ENCODE data around the gene PATL2. TPM values are rescaled to one million over a fixed set of nuclear protein-coding genes. Genes with fewer than 3 reads are reported as not detected.
"Not testable (repeated sequence)": the region's sequence is repeated elsewhere in the genome, so short reads cannot be mapped to it uniquely, and the experiment has no call there.

The PATL2 gene
- total RNA-seq, 1 donor from 2014 or later = 1.1 TPM

DNA sequence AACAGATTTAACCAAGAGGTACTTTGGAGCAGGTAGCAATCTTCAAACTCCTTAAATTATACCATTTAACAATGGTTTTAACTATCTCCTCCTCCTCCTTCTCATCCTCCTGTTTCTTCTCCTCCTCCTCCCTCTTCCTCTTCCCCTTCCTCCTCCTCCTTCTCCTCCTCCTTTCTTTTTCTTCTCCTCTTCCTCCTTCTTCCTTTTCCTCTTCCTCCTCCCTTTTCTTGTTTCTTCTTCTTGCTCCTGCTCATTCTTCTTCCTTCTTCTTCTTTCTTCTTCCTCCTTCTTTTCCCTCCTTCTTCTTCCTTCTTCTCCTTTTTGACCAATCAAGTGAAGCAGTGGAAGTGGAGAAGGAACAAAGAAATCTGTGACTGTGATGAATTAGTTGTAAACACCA lies 14.1 kb downstream of the PATL2 start:
- H3K9me3 Mint-ChIP-seq = peaks cover 28% of the 10 kb centered on the region
- no peak overlapping the region for H3K27ac Mint-ChIP-seq
- H3K36me3 Mint-ChIP-seq = no peaks in the 10 kb centered on the region
- no peak overlapping the region for H3K4me3 Mint-ChIP-seq
- peaks cover 20% of the 10 kb centered on the region for H3K27me3 Mint-ChIP-seq (ENCODE audit: low read depth)
- DNase-seq (ENCODE audit: low spot score in 2 of 2, unreplicated experiment in 2 of 2) = no peak
- H3K4me1 Mint-ChIP-seq = no peaks in the 10 kb centered on the region
- TF ChIP-seq, protein P1, sequence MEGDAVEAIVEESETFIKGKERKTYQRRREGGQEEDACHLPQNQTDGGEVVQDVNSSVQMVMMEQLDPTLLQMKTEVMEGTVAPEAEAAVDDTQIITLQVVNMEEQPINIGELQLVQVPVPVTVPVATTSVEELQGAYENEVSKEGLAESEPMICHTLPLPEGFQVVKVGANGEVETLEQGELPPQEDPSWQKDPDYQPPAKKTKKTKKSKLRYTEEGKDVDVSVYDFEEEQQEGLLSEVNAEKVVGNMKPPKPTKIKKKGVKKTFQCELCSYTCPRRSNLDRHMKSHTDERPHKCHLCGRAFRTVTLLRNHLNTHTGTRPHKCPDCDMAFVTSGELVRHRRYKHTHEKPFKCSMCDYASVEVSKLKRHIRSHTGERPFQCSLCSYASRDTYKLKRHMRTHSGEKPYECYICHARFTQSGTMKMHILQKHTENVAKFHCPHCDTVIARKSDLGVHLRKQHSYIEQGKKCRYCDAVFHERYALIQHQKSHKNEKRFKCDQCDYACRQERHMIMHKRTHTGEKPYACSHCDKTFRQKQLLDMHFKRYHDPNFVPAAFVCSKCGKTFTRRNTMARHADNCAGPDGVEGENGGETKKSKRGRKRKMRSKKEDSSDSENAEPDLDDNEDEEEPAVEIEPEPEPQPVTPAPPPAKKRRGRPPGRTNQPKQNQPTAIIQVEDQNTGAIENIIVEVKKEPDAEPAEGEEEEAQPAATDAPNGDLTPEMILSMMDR (IDR thresholded peaks at IDR 0.05; ENCODE audit: unreplicated experiment) = no peak

DNA sequence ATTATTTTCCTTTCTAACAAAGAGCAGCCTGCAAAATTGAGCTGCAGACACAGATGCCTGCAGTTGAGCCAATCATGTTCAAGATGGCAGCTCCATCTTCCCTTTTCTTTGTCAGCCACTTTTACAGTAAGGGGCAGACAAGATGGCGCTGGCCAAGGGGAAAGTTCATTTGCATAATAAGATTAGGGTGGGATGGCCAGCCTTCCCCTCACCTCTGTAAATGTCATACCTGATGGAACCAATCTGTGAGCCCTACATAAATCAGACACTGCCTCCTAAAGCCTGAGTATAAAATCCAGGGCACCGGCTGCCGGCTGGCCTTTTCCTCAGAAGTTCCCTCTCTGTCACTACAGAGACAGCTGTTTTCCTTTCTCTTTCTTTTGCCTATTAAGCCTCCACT lies 15.8 kb downstream of the PATL2 start:
- DNase-seq (ENCODE audit: low spot score in 2 of 2, unreplicated experiment in 2 of 2) = no peak
- peaks cover 20% of the 10 kb centered on the region for H3K27me3 Mint-ChIP-seq (ENCODE audit: low read depth)

GRCh38 chr15:44694416-44694815 lies 16.7 kb downstream of the PATL2 start:
- TF ChIP-seq, protein P1 (IDR thresholded peaks at IDR 0.05; ENCODE audit: unreplicated experiment) = no peak
- DNase-seq (ENCODE audit: low spot score in 2 of 2, unreplicated experiment in 2 of 2) = no peak
- Mint-ChIP-seq H3K4me1 (no peaks in the 10 kb centered on the region), H3K9me3 (peaks cover 10% of the 10 kb centered on the region), H3K4me3 (no peak overlapping the region), H3K36me3 (no peaks in the 10 kb centered on the region), H3K27me3 (ENCODE audit: low read depth) (peaks cover 15% of the 10 kb centered on the region), H3K27ac (no peak overlapping the region)

More for the DNA sequence above, 15.8 kb downstream of the PATL2 start:
- Mint-ChIP-seq H3K36me3 (no peaks in the 10 kb centered on the region), H3K9me3 (peaks cover 16% of the 10 kb centered on the region), H3K27ac (peak overlapping the region; percentile 4), H3K4me1 (no peaks in the 10 kb centered on the region), H3K4me3 (no peak overlapping the region)
- TF ChIP-seq, protein P1 (IDR thresholded peaks at IDR 0.05; ENCODE audit: unreplicated experiment) = no peak

GRCh38 chr15:44692659-44693058 lies 18.5 kb downstream of the PATL2 start:
- H3K27ac Mint-ChIP-seq = no peak overlapping the region
- H3K9me3 Mint-ChIP-seq = peaks cover 11% of the 10 kb centered on the region
- TF ChIP-seq, protein P1 (IDR thresholded peaks at IDR 0.05; ENCODE audit: unreplicated experiment) = no peak
- H3K4me1 Mint-ChIP-seq = no peaks in the 10 kb centered on the region
- H3K36me3 Mint-ChIP-seq = no peaks in the 10 kb centered on the region
- H3K27me3 Mint-ChIP-seq (ENCODE audit: low read depth) = peaks cover 7% of the 10 kb centered on the region
- no peak for DNase-seq (ENCODE audit: low spot score in 2 of 2, unreplicated experiment in 2 of 2)
- no peak overlapping the region for H3K4me3 Mint-ChIP-seq

DNA sequence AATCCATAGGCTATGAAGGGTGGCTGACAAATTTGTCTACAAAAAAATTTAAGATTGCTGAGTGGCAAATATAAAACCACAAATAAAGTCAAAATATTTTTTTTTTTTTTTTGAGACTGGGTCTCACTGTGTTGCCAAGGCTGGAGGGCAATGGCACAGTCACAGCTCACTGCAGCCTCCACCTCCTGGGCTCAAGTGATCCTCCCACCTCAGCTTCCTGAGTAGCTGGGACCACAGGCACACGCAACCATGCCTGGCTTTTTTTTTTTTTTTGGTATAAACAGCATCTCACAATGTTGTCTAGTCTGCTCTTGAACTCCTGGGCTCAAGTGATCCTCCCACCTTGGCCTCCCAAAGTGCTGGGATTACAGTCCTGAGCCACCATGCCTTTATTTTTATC lies 20.9 kb downstream of the PATL2 start:
- not testable (repeated sequence) for H3K36me3 Mint-ChIP-seq; H3K27ac Mint-ChIP-seq; H3K4me1 Mint-ChIP-seq; DNase-seq (ENCODE audit: low spot score in 2 of 2, unreplicated experiment in 2 of 2); H3K4me3 Mint-ChIP-seq
- peaks cover 18% of the 10 kb centered on the region for H3K27me3 Mint-ChIP-seq (ENCODE audit: low read depth)
- peaks cover 12% of the 10 kb centered on the region for H3K9me3 Mint-ChIP-seq

DNA sequence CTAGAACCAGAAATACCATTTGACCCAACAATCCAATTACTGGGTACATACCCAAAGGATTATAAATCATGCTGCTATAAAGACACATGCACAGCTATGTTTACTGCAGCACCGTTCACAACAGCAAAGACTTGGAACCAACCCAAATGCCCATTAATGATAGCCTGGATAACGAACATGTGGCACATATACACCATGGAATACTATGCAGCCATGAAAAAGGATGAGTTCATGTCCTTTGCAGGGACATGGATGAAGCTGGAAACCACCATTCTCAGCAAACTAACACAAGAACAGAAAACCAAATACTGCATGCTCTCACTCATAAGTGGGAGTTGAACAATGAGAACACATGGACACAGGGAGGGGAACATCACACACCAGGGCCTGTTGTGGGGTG lies 21.8 kb downstream of the PATL2 start:
- not testable (repeated sequence) for DNase-seq (ENCODE audit: low spot score in 2 of 2, unreplicated experiment in 2 of 2); H3K4me1 Mint-ChIP-seq; H3K27ac Mint-ChIP-seq; H3K4me3 Mint-ChIP-seq; H3K36me3 Mint-ChIP-seq
- peaks cover 12% of the 10 kb centered on the region for H3K9me3 Mint-ChIP-seq
- H3K27me3 Mint-ChIP-seq (ENCODE audit: low read depth) = peaks cover 18% of the 10 kb centered on the region

GRCh38 chr15:44682809-44683682 lies 28.1 kb downstream of the PATL2 start:
- not testable (repeated sequence) for H3K9me3 Mint-ChIP-seq; H3K4me1 Mint-ChIP-seq; H3K27ac Mint-ChIP-seq; H3K4me3 Mint-ChIP-seq; H3K36me3 Mint-ChIP-seq; DNase-seq (ENCODE audit: low spot score in 2 of 2, unreplicated experiment in 2 of 2)
- peaks cover 32% of the 10 kb centered on the region for H3K27me3 Mint-ChIP-seq (ENCODE audit: low read depth)
